CD4-positive, alpha-beta T cell treated with Interleukin-17A for 1 hour (primary cell): ENCODE results near the gene NUCB1.
"Not testable (repeated sequence)": the region's sequence is repeated elsewhere in the genome, so short reads cannot be mapped to it uniquely, and the experiment has no call there.

Experiments
- DNase-seq: peaks from one replicate; pipeline ENCODE4 v3.0.0-alpha.2; 2020

The NUCB1 gene

GRCh38 chr19:48906324-48906723 lies 6.2 kb downstream of the NUCB1 start:
- no peak for DNase-seq

GRCh38 chr19:48907671-48908070 lies 7.6 kb downstream of the NUCB1 start:
- DNase-seq: no peak

GRCh38 chr19:48909424-48910077 lies 9.4 kb downstream of the NUCB1 start:
- not testable (repeated sequence) for DNase-seq

- DNase-seq: no peak
Observed at GRCh38 chr19:48910803-48911202, 10.7 kb downstream of the NUCB1 start.

GRCh38 chr19:48913114-48913889 lies 13.2 kb downstream of the NUCB1 start:
- DNase-seq: peak; percentile 49

- DNase-seq: no peak
Observed at GRCh38 chr19:48914181-48914580, 14.1 kb downstream of the NUCB1 start.

- no peak for DNase-seq
Observed at GRCh38 chr19:48915757-48916156, 15.6 kb downstream of the NUCB1 start.

- DNase-seq: no peak
Observed at GRCh38 chr19:48918071-48918470, 18.0 kb downstream of the NUCB1 start.

- no peak for DNase-seq
Observed at GRCh38 chr19:48918801-48919247, 18.7 kb downstream of the NUCB1 start.

- DNase-seq: not testable (repeated sequence)
Observed at GRCh38 chr19:48919271-48919670, 19.2 kb downstream of the NUCB1 start.

GRCh38 chr19:48920949-48921348 lies 20.8 kb downstream of the NUCB1 start:
- no peak for DNase-seq

- no peak for DNase-seq
Observed at GRCh38 chr19:48921721-48922500, 21.8 kb downstream of the NUCB1 start.

- no peak for DNase-seq
Observed at GRCh38 chr19:48922548-48923490, 22.7 kb downstream of the NUCB1 start.

- DNase-seq: no peak
Observed at GRCh38 chr19:48925240-48925843, 25.2 kb downstream of the NUCB1 start.

GRCh38 chr19:48925890-48926289 lies 25.8 kb downstream of the NUCB1 start:
- not testable (repeated sequence) for DNase-seq

- DNase-seq: peak; percentile 11
Observed at GRCh38 chr19:48926909-48927308, 26.8 kb downstream of the NUCB1 start.

- not testable (repeated sequence) for DNase-seq
Observed at GRCh38 chr19:48927692-48928091, 27.6 kb downstream of the NUCB1 start.

- DNase-seq: no peak
Observed at GRCh38 chr19:48928164-48929025, 28.3 kb downstream of the NUCB1 start.

GRCh38 chr19:48933382-48933932 lies 33.3 kb downstream of the NUCB1 start, which contains the start of gene DHDH:
Gene DHDH, plus strand, starts transcription at chr19:48933699. Its CDS starts 23 bp downstream, at chr19:48933722.
- peak; percentile 93 for DNase-seq

GRCh38 chr19:48934837-48935236 lies 34.7 kb downstream of the NUCB1 start:
- DNase-seq: no peak
